ENCODE measurements around the gene C16orf95.

GRCh38 chr16:87333581-87334331 is 16.6 kb upstream of the C16orf95 start:
- TF ChIP-seq CTCF (IDR thresholded peaks at IDR 0.05) (no peak), POLR2A (IDR thresholded peaks at IDR 0.05) (no peak)

Measured in sigmoid colon (tissue), 3 donors.